Ishikawa (cell line): Measurements from ENCODE around the gene IL17REL.

Source experiments
- CEBPB ChIP-seq: IDR thresholded peaks from 2 replicates; pipeline ENCODE4 v1.6.1; 2012
- CREB1 ChIP-seq: IDR thresholded peaks from 2 replicates; pipeline ENCODE4 v1.6.1; 2012; ENCODE audit warnings: low read depth
- EGR1 ChIP-seq: IDR thresholded peaks from 2 replicates; pipeline ENCODE4 v1.6.1; 2012
- EP300 ChIP-seq: IDR thresholded peaks from 2 replicates; pipeline ENCODE4 v1.6.1; 2012; ENCODE audit warnings: borderline replicate concordance
- FOXM1 ChIP-seq: IDR thresholded peaks from 2 replicates; pipeline ENCODE4 v1.6.1; 2012; ENCODE audit warnings: low read depth, borderline replicate concordance
- NFIC ChIP-seq: IDR thresholded peaks from 2 replicates; pipeline ENCODE4 v1.6.1; 2012
- RAD21 ChIP-seq: IDR thresholded peaks from 2 replicates; pipeline ENCODE4 v1.6.1; 2012; ENCODE audit warnings: low read depth
- TAF1 ChIP-seq: IDR thresholded peaks from 2 replicates; pipeline ENCODE4 v1.6.1; 2012; ENCODE audit warnings: low read depth, mild to moderate bottlenecking
- TCF12 ChIP-seq: IDR thresholded peaks from 2 replicates; pipeline ENCODE4 v1.6.1; 2012; ENCODE audit warnings: low read depth
- TEAD4 ChIP-seq: IDR thresholded peaks from 2 replicates; pipeline ENCODE4 v1.6.1; 2012
- YY1 ChIP-seq: IDR thresholded peaks from 2 replicates; pipeline ENCODE4 v1.6.1; 2012; ENCODE audit warnings: low read depth
- ZBTB7A ChIP-seq: IDR thresholded peaks from 2 replicates; pipeline ENCODE4 v1.6.1; 2012; ENCODE audit warnings: low read depth
- TF ChIP-seq, protein P1 (sequence below): IDR thresholded peaks from 2 replicates; pipeline ENCODE4 v1.6.1; 2012
- TF ChIP-seq, protein P2 (sequence below): IDR thresholded peaks from 2 replicates; pipeline ENCODE4 v1.6.1; 2012
- TF ChIP-seq, protein P3 (sequence below): IDR thresholded peaks from 2 replicates; pipeline ENCODE4 v1.6.1; 2012; ENCODE audit warnings: low read depth, mild to moderate bottlenecking

IL17REL gene

DNA sequence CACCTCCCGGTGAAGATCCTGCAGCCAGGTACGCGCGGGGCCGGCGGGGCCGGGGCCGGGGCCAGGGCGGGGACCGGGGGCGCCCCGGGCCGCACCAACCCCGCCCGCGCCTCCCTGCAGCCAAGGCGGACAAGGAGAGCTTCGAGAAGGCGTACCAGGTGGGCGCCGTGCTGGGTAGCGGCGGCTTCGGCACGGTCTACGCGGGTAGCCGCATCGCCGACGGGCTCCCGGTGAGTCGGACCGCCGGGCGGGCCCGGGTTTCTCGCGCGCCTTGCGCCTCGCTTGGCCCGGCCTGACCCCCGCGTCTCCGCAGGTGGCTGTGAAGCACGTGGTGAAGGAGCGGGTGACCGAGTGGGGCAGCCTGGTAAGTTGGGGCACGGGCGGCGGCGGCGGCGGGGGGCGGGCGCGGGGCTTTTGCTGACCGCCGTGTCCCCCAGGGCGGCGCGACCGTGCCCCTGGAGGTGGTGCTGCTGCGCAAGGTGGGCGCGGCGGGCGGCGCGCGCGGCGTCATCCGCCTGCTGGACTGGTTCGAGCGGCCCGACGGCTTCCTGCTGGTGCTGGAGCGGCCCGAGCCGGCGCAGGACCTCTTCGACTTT, 51.5 kb downstream of the IL17REL start:
- TF ChIP-seq, protein P1, sequence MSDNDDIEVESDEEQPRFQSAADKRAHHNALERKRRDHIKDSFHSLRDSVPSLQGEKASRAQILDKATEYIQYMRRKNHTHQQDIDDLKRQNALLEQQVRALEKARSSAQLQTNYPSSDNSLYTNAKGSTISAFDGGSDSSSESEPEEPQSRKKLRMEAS: peak; percentile 71
- peak; percentile 44; the same call in 1 of the 2 replicates for TF ChIP-seq CREB1
- peak; percentile 29; the same call in 1 of the 2 replicates for TF ChIP-seq RAD21
- peak; percentile 39; the same call in 1 of the 2 replicates for TF ChIP-seq TEAD4
- TF ChIP-seq TCF12: peak; percentile 70; the same call in 1 of the 2 replicates
- no peak for TF ChIP-seq CEBPB
- TF ChIP-seq EP300: no peak; the same call in 1 of the 2 replicates

DNA sequence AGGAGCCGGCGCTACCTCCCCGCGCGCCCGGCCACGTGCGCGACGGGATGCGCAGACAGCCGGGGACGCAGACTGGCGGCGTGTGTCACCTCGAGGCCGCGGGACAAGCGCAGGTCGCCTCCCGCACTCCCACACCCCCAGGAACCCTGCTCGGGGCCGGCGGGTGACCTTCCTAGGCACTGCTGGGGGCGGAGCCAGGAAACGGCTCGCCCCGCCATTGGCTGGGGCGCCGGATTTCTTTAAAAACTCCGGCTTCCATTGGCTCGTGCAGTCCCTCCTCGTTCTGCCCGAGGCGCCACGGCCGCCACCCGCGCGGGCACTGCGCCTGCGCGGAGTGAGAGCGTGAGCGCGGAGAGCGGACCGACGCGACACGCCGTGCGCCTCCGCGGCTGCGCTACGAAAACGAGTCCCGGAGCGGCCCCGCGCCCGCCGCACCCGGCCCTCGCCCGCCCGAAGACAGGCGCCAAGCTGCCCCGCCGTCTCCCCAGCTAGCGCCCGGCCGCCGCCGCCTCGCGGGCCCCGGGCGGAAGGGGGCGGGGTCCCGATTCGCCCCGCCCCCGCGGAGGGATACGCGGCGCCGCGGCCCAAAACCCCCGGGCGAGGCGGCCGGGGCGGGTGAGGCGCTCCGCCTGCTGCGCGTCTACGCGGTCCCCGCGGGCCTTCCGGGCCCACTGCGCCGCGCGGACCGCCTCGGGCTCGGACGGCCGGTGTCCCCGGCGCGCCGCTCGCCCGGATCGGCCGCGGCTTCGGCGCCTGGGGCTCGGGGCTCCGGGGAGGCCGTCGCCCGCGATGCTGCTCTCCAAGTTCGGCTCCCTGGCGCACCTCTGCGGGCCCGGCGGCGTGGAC, 52.2 kb downstream of the IL17REL start, which contains the start of gene PIM3:
Gene PIM3, plus strand, starts transcription at position 614 of the 846 bp plus-strand sequence. Its CDS starts 176 bp downstream, at position 790.
- TF ChIP-seq TEAD4 (0 out of 2 replicates have a peak, but pooled peaks have one; percentile 26), EGR1 (0 out of 2 replicates have a peak, but pooled peaks have one; percentile 6), EP300 (peak; percentile 24), ZBTB7A (0 out of 2 replicates have a peak, but pooled peaks have one; percentile 27), CEBPB (no peak), NFIC (no peak), TAF1 (peak; percentile 91), FOXM1 (peak; percentile 91)
- TF ChIP-seq, protein P1: peak; percentile 93
- TF ChIP-seq, protein P2, sequence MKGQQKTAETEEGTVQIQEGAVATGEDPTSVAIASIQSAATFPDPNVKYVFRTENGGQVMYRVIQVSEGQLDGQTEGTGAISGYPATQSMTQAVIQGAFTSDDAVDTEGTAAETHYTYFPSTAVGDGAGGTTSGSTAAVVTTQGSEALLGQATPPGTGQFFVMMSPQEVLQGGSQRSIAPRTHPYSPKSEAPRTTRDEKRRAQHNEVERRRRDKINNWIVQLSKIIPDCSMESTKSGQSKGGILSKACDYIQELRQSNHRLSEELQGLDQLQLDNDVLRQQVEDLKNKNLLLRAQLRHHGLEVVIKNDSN: peak; percentile 43; the same call in 1 of the 2 replicates

DNA sequence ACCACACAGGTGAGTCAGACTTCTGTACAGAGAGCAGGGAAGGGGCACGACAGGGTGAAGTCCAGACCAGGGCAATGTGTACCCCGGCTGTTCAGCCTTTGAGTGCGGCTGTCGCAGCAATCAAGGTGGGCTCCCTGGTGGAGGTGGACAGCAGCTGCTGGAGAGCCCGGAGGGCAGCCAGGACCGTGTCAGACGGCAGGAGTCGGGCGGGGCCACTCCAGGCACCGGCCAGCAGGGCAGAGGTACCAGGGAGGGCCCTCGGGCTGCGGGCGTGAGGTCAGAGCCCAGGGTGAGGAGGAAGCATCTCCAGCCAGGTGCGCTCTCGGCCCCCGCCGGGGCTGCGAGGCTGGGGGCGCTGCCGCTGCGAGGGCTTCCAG, 52.8 kb downstream of the IL17REL start:
- TF ChIP-seq NFIC (no peak), CEBPB (no peak), EP300 (no peak), ZBTB7A (no peak), CREB1 (no peak), TCF12 (no peak), FOXM1 (no peak), TAF1 (no peak), YY1 (no peak), TEAD4 (no peak), RAD21 (no peak), EGR1 (no peak)
- TF ChIP-seq, protein P3, sequence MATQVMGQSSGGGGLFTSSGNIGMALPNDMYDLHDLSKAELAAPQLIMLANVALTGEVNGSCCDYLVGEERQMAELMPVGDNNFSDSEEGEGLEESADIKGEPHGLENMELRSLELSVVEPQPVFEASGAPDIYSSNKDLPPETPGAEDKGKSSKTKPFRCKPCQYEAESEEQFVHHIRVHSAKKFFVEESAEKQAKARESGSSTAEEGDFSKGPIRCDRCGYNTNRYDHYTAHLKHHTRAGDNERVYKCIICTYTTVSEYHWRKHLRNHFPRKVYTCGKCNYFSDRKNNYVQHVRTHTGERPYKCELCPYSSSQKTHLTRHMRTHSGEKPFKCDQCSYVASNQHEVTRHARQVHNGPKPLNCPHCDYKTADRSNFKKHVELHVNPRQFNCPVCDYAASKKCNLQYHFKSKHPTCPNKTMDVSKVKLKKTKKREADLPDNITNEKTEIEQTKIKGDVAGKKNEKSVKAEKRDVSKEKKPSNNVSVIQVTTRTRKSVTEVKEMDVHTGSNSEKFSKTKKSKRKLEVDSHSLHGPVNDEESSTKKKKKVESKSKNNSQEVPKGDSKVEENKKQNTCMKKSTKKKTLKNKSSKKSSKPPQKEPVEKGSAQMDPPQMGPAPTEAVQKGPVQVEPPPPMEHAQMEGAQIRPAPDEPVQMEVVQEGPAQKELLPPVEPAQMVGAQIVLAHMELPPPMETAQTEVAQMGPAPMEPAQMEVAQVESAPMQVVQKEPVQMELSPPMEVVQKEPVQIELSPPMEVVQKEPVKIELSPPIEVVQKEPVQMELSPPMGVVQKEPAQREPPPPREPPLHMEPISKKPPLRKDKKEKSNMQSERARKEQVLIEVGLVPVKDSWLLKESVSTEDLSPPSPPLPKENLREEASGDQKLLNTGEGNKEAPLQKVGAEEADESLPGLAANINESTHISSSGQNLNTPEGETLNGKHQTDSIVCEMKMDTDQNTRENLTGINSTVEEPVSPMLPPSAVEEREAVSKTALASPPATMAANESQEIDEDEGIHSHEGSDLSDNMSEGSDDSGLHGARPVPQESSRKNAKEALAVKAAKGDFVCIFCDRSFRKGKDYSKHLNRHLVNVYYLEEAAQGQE: no peak
- TF ChIP-seq, protein P2: no peak
- TF ChIP-seq, protein P1: no peak

DNA sequence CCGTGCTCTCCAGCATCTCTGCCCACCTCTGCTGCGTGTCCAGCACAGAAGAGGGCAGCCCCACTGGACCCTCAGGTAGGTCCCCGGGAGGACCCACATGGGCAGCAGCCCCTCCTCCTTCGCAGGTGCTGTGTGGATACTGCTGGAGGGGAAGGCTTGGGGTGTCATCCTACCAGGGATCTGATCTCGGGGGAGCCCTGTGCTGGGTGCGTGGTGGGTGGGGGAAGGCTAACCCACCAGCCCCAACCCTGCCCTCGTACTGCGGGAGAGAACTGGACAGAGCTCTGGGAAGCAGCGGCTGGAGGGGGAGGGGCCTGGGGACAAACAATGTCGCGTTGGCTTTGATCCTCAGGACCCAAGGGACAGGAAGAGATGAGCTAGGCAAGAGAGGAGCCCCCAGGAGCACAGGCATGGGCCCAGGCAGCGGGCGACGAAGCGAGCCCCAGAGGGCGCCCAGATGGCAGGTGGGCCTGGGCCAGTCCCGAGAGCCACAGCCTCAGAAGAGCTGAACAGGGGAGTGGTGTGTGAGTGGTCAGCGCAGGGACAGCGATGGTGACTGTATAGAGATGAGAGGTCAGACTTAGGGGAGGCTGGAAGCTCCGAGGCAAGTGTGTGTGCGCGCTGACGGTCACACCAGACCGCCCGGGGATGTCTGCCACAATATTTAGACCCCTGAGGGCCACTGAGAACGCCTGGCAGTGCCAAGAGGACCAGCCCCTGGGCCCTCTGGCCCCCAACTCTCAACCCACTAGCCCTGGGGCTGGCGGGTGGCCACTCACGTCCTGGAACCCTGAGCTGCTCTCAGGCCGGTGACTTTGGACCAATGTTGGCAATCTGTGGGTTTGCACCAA, 53.4 kb downstream of the IL17REL start:
- TF ChIP-seq YY1 (no peak), CEBPB (no peak), TCF12 (no peak), CREB1 (no peak), FOXM1 (no peak), EGR1 (no peak), NFIC (no peak), ZBTB7A (no peak), EP300 (no peak), RAD21 (no peak), TEAD4 (no peak), TAF1 (no peak)
- TF ChIP-seq, protein P1: no peak
- TF ChIP-seq, protein P3: no peak
- TF ChIP-seq, protein P2: no peak
